ENCODE results near the gene TMEM87B.

GRCh38 chr2:112140899-112141625, 86.0 kb downstream of the TMEM87B start:
- TF ChIP-seq POLR2A (IDR thresholded peaks at IDR 0.05) (no peak), CTCF (IDR thresholded peaks at IDR 0.05) (no peak)

Measured in heart left ventricle (tissue), 13 donors.